Activated CD4-positive, alpha-beta T cell treated with anti-CD3 and anti-CD28 coated beads, Interleukin-2, amount 10 ng/mL, durations not matched to agents 7 days and 5 days (primary cell): ENCODE data around the gene LHFPL2. TPM values are rescaled to one million over a fixed set of nuclear protein-coding genes. Genes with fewer than 3 reads are reported as not detected.

ENCODE experiments used
- CTCF ChIA-PET: fragments of 350-600 bp; sonication (Branson Sonifier 250); formaldehyde crosslinking; loops from one replicate; lab custom pipeline; 2021; ENCODE audit warnings: antibody characterized with exemption; lab: Charles Lee
- POLR2A ChIA-PET: fragments of 350-600 bp; sonication (Branson Sonifier 250); formaldehyde crosslinking; loops from one replicate; lab custom pipeline; 2021; ENCODE audit warnings: antibody characterized with exemption; lab: Charles Lee
- DNase-seq: peaks from one replicate; pipeline ENCODE4 v3.0.0-alpha.2; 2020
- H3K27ac Mint-ChIP-seq: one replicate; pipeline ENCODE4 v1.8.0; 2021; ENCODE audit warnings: mild to moderate bottlenecking, moderate library complexity, mixed read lengths
- H3K27me3 Mint-ChIP-seq: one replicate; pipeline ENCODE4 v1.8.0; 2021; ENCODE audit warnings: mixed read lengths
- H3K36me3 Mint-ChIP-seq: one replicate; pipeline ENCODE4 v1.8.0; 2021; ENCODE audit warnings: low read depth, mixed read lengths
- H3K4me1 Mint-ChIP-seq: one replicate; pipeline ENCODE4 v1.8.0; 2021; ENCODE audit warnings: mixed read lengths
- H3K4me3 Mint-ChIP-seq: one replicate; pipeline ENCODE4 v1.8.0; 2021; ENCODE audit warnings: mild to moderate bottlenecking, moderate library complexity, mixed read lengths
- H3K9me3 Mint-ChIP-seq: one replicate; pipeline ENCODE4 v1.8.0; 2021; ENCODE audit warnings: mixed read lengths
- total RNA-seq, 2 experiments: library from RNA; stranded (reverse); gene quantifications; one replicate each; pipeline ENCODE4 v1.2.3, GENCODE V29; 2021

LHFPL2 gene
- total RNA-seq, 2 experiments from 2014 or later, result 0.15 to 0.37 TPM

DNA sequence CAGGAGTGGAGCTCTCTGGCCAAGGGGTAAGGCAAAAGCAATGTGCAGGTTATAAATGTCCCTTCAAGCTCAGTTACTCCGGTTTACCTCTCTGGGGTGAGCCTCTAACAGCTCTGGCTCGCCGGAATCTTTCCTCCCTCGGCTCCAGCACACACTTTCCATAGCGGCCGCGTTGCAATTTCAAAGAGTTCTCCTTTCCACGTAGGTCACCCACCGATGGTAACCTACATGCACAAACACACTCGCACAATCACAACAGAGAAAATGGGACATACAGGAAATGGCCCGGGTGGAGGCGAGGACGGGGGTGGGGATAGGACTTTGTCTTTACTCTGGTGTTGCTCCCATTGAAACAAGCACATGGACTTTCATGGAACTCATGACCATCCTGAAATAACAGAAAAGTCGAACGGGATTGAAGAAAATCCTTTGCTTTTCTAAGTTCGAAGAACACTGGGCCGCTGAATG lies 1.2 kb downstream of the LHFPL2 start:
- Mint-ChIP-seq H3K36me3 (no peaks in the 10 kb centered on the region), H3K4me3 (peak overlapping the region; percentile 60), H3K4me1 (peaks cover 11% of the 10 kb centered on the region), H3K27me3 (peaks cover 49% of the 10 kb centered on the region), H3K27ac (no peak overlapping the region), H3K9me3 (no peaks in the 10 kb centered on the region)
- ChIA-PET POLR2A (no interaction called here), CTCF (no interaction called here)
- DNase-seq, result no peak

DNA sequence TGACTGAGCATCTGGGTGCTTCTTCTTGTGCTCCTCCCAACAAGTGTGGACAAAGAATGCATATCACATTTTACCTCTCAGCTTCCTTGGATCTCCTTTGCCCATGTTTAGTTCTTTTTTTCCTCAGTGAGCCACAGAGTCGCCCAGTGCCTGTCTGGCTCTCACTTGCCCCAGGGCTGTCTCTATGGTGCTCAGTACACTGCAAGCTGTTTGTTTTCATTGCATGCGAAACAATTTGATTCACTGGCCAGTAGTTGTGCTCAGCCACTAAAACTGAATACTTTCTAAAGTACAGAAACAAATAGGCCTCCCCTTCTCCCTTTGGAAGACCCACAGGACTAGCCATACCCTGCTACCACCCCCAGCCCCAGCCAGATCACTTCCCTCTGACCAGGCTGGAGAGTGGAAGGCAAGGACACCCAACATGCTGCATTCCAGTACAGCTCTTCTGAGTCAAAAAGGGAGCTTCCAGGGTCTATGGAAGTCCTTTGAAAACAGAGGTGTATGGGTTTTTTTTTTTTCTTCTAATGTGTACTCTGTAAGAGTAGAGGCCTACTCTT lies 3.8 kb downstream of the LHFPL2 start:
- H3K27me3 Mint-ChIP-seq, result peaks cover 35% of the 10 kb centered on the region
- POLR2A ChIA-PET, result no interaction called here
- H3K9me3 Mint-ChIP-seq, result no peaks in the 10 kb centered on the region
- H3K4me3 Mint-ChIP-seq, result no peak overlapping the region
- peaks cover 10% of the 10 kb centered on the region for H3K4me1 Mint-ChIP-seq
- no peaks in the 10 kb centered on the region for H3K36me3 Mint-ChIP-seq
- CTCF ChIA-PET, result interaction anchor here (0.6 kb wide), 1 partner anchor 104 kb away, joined by 4 read pairs; no protein-coding TSS in a partner anchor
- no peak for DNase-seq
- no peak overlapping the region for H3K27ac Mint-ChIP-seq

DNA sequence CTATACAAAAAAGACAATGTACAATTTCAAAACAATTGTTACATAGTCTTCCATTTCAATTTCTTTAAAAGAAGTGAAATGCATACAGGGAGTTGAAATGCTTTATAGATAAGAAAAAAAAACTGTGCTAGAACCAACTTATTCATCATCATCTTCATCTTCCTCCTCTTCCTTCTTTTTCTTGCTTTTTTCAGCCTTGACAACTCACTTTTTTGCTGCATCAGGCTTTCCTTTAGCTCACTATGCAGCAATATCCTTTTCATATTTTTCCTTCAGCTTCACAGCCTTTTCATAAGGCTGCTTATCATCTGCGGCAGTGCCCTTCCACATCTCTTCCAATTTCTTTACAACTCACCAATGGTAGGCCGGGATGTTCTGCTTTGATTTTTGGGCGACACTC lies 4.4 kb downstream of the LHFPL2 start:
- H3K4me1 Mint-ChIP-seq, result peaks cover 8% of the 10 kb centered on the region
- H3K27ac Mint-ChIP-seq, result no peak overlapping the region
- ChIA-PET CTCF (no interaction called here), POLR2A (no interaction called here)
- H3K27me3 Mint-ChIP-seq, result peaks cover 34% of the 10 kb centered on the region
- no peak for DNase-seq
- no peaks in the 10 kb centered on the region for H3K36me3 Mint-ChIP-seq
- H3K4me3 Mint-ChIP-seq, result no peak overlapping the region
- H3K9me3 Mint-ChIP-seq, result no peaks in the 10 kb centered on the region

DNA sequence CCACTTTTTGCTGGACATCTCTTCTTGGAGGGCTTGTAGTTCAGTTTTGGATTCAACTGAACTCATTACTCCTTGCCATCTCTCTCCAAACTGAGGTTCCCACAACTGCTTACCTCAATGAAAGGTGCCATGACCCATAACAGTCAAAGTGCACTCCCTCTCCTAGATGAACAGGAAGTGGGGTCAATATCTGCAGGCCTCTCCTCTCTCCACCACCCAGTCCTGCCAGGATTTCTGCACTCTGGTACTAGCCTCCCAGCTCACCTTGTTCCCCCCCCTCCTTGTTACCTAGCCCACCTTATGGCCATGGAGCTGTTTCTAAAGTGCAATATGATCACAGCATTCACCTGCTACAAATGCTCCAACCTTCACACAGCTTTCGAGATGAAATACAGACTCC lies 5.9 kb downstream of the LHFPL2 start:
- H3K4me3 Mint-ChIP-seq, result no peak overlapping the region
- no peak overlapping the region for H3K27ac Mint-ChIP-seq
- no peaks in the 10 kb centered on the region for H3K9me3 Mint-ChIP-seq
- peaks cover 33% of the 10 kb centered on the region for H3K27me3 Mint-ChIP-seq
- DNase-seq, result no peak
- ChIA-PET POLR2A (no interaction called here), CTCF (no interaction called here)
- H3K36me3 Mint-ChIP-seq, result no peaks in the 10 kb centered on the region
- H3K4me1 Mint-ChIP-seq, result peaks cover 7% of the 10 kb centered on the region

DNA sequence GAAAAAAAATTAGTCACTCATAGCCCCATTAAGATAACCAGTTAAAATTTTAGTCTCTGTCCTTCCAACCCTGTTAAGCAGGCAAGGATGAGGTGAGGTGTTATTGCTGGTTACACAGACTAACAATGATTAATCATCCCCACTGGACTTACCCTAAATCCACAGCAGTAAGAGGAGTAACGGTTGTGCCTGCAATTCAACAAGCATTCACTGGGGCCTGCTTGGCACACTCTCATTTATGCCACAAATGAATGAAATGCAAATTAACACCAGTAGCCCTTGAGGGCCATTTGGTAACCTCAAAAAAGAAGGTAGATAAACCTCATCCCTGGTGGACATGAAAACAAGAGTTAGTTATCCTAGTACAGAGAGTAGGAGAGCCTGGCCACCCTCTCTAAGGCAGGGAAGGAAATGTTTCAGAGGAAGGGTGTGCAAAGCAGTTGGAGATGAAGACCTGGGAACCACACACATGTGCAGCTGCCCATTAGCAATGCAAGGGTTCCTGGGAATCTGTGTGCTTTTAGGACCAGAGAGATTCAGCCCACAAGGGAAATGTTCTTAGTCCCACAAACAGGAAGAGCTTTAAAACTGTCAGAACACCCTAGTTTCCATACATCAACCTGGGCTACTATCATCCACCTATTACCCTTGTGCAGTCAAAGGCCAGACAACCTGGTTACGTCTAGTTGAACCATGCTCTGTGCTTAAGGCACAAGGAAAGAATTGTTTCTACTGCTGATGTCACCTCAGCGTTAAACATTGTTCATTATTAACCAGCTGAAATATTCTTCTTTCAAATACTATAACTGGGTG lies 7.7 kb downstream of the LHFPL2 start:
- H3K27me3 Mint-ChIP-seq, result peaks cover 16% of the 10 kb centered on the region
- H3K27ac Mint-ChIP-seq, result no peak overlapping the region
- ChIA-PET CTCF (no interaction called here), POLR2A (no interaction called here)
- no peak for DNase-seq
- no peak overlapping the region for H3K4me3 Mint-ChIP-seq
- no peaks in the 10 kb centered on the region for H3K9me3 Mint-ChIP-seq
- no peaks in the 10 kb centered on the region for H3K4me1 Mint-ChIP-seq
- H3K36me3 Mint-ChIP-seq, result no peaks in the 10 kb centered on the region

DNA sequence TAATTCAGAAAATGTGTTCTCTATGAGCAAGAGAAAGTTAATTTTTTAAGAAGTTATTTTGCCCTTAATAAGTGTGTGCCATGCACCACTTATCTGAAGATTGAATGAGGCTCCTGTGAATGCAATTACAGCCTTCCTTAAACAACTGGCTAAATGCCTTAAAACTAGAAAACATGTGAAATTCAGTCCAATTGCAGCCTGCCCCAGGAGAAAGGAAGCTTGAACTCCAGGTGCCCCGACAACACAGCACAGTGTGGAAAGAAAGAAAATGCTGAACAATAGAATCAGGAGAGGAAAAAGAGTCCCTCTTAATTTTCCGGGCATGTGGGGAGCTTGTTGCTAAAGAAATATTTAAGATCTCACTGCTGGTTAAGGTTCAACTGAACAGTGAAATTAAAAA lies 8.8 kb downstream of the LHFPL2 start:
- DNase-seq, result no peak
- Mint-ChIP-seq H3K4me3 (no peak overlapping the region), H3K4me1 (no peaks in the 10 kb centered on the region), H3K36me3 (no peaks in the 10 kb centered on the region), H3K9me3 (no peaks in the 10 kb centered on the region), H3K27ac (no peak overlapping the region), H3K27me3 (peaks cover 13% of the 10 kb centered on the region)
- POLR2A ChIA-PET, result no interaction called here
- CTCF ChIA-PET, result no interaction called here

DNA sequence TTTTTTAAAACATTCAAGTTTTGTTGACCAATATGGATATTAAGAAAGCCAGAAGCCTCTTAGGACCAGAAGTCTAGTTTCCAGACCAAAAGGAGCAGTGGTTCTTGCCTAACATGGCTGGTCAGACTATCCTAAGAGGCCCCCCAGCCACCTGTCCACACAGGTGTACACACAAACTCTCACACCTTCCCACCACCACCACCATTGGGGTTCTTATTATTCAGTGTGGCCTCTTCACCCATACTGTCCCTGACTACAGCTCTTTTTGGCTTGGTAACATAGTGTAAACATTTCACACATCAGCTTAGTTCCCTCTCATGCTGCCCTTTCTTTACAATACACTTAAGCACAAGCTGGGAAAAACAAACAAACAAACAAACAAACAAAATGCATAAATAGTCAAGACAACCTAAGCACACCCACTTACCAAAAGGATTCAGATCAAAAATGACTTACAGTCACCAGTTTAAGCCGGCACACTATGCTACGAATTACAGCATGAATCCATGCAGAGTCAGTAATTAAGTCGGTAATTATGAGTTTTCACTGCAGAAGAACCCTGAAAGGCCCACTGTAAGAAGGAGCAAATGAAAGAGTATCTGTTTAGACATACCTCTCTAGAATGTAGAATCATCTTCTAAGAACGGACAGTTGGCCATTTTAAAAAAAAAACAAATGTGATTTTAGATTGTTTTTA lies 9.5 kb downstream of the LHFPL2 start:
- POLR2A ChIA-PET, result no interaction called here
- Mint-ChIP-seq H3K27me3 (peaks cover 7% of the 10 kb centered on the region), H3K36me3 (no peaks in the 10 kb centered on the region), H3K9me3 (no peaks in the 10 kb centered on the region), H3K27ac (no peak overlapping the region), H3K4me1 (no peaks in the 10 kb centered on the region), H3K4me3 (no peak overlapping the region)
- CTCF ChIA-PET, result no interaction called here
- DNase-seq, result no peak

DNA sequence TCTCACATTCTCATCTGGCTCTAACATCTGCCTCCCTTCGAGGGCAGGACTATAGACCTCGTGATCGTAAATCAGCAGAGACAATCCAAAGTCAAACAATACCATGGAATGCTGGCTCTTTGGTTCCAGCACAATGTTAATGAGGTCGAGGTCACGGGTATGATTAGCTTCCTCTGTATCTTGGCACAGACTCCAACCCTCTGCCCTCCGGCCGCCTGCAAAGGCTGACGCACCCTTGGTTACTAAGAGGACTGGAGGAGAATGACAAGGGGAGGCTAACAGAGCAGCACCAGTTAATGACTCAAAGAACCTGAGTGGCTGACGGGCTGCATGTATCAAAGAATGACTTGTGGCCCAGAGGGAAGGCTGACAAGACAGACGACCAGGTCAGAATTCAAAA lies 10.1 kb downstream of the LHFPL2 start:
- no peak for DNase-seq
- Mint-ChIP-seq H3K27me3 (peaks cover 6% of the 10 kb centered on the region), H3K4me3 (no peak overlapping the region), H3K36me3 (no peaks in the 10 kb centered on the region), H3K9me3 (no peaks in the 10 kb centered on the region), H3K27ac (no peak overlapping the region), H3K4me1 (no peaks in the 10 kb centered on the region)
- ChIA-PET POLR2A (no interaction called here), CTCF (no interaction called here)

DNA sequence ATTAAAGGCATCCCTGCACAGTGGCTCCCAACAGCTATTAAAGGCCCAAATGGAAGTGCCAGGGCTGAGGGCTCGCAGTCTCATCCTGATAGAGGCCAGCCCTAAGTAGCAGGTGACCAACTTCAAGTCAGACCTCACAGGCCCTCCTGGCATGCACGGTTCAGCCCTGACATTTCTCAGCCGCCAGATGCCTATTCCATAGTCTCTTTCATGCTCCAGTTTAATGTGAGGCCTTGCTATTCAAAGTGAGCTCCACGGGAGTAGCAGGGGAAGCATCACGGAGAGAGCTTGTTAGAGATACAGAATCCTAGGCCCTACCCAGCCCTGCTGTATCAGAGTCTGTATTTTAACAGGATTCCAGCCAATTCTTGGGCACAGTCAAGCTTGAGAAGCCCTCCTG lies 11.1 kb downstream of the LHFPL2 start:
- Mint-ChIP-seq H3K4me3 (no peak overlapping the region), H3K27me3 (peaks cover 6% of the 10 kb centered on the region), H3K9me3 (no peaks in the 10 kb centered on the region), H3K4me1 (no peaks in the 10 kb centered on the region), H3K27ac (no peak overlapping the region), H3K36me3 (no peaks in the 10 kb centered on the region)
- CTCF ChIA-PET, result no interaction called here
- DNase-seq, result no peak
- POLR2A ChIA-PET, result no interaction called here

DNA sequence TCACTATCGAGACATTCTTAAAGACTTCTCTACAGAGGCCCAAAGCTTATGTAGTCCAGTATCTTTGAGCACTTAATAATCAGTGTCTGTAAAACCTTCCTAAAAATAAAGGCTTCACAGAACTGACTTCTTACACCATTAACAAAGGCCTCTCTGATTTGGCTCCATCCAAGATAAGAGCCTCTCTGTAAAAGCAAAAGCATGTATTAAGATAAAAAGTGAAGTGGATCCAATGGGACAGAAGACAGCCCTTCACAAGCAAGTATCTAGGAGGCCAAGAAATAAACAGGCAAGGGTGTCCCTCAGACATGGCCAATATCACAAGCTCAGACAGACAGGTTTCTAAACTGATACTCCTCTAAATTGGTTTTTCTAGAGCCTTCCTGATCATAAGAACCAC lies 11.9 kb downstream of the LHFPL2 start:
- DNase-seq, result no peak
- H3K9me3 Mint-ChIP-seq, result no peaks in the 10 kb centered on the region
- CTCF ChIA-PET, result no interaction called here
- no peak overlapping the region for H3K4me3 Mint-ChIP-seq
- H3K4me1 Mint-ChIP-seq, result no peaks in the 10 kb centered on the region
- POLR2A ChIA-PET, result no interaction called here
- H3K27me3 Mint-ChIP-seq, result peaks cover 3% of the 10 kb centered on the region
- no peaks in the 10 kb centered on the region for H3K36me3 Mint-ChIP-seq
- H3K27ac Mint-ChIP-seq, result no peak overlapping the region

DNA sequence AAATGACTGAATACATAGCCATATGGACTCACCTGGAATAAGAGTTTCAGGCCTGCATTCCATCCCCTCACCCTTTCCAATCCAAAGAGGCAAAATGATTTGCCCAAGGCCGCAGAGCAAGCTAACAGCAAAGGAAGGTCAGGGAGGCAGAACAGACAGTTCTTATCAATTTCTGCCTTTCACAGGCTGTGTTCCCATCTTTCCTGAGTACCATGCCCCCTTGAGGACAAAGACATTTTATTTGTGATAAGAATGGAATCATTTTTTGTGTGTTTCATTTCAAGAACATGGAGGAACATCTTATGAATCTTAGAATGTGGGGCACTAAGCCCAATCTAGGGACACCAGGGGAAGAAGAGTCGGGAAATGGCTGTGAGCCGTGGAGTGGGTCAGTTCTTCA lies 13.9 kb downstream of the LHFPL2 start:
- Mint-ChIP-seq H3K27ac (no peak overlapping the region), H3K4me1 (no peaks in the 10 kb centered on the region), H3K4me3 (no peak overlapping the region), H3K9me3 (no peaks in the 10 kb centered on the region), H3K36me3 (no peaks in the 10 kb centered on the region), H3K27me3 (peaks cover 3% of the 10 kb centered on the region)
- DNase-seq, result no peak
- CTCF ChIA-PET, result interaction anchor here (0.6 kb wide), 2 partner anchors 183 to 1039 kb away, joined by 3 read pairs; no protein-coding TSS in a partner anchor
- POLR2A ChIA-PET, result no interaction called here

DNA sequence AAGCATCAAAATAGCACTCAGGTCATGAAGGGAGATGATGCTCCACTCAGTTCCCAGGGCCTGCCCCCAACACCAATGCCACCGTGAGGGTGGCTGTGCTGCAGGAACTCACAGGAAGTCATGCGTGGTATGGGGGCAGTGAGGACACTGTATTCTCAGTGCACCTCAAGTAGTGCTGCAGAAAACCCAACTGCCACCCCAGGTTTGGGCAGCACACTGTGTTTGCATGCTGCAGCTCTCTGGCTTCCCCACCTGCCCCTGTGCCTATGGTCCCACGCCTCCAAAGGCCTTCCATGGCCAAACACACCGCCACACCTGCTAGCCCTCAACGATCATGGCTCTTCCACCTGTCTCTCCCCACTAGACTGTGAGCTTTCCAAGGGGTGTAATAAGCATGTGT lies 14.3 kb downstream of the LHFPL2 start:
- H3K27me3 Mint-ChIP-seq, result peaks cover 2% of the 10 kb centered on the region
- H3K4me3 Mint-ChIP-seq, result no peak overlapping the region
- H3K27ac Mint-ChIP-seq, result no peak overlapping the region
- DNase-seq, result no peak
- H3K9me3 Mint-ChIP-seq, result no peaks in the 10 kb centered on the region
- no peaks in the 10 kb centered on the region for H3K4me1 Mint-ChIP-seq
- CTCF ChIA-PET, result interaction anchor here (0.6 kb wide), 5 partner anchors 17 to 1763 kb away, joined by 3 to 4 read pairs (median 3); no protein-coding TSS in a partner anchor
- POLR2A ChIA-PET, result no interaction called here
- no peaks in the 10 kb centered on the region for H3K36me3 Mint-ChIP-seq

DNA sequence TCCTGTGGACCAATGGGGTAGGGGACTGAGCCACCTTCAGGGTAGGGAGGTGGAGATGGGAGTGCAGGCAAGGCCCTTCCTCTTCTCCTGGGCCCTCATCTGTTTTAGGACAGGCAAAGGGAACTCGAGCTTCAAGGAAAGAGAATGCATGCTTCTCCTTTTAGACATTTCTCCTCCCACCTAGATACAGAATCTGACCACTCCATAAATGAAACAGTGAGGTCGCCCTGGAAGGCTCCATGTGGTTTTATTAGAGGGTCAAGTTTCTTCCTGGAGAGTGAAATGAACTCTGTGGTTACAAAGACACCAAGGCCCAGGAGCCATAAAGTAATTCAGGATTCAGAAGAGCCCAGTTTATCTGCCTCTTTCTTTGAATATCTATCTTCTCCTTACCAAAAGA lies 14.9 kb downstream of the LHFPL2 start:
- Mint-ChIP-seq H3K4me1 (no peaks in the 10 kb centered on the region), H3K27me3 (no peaks in the 10 kb centered on the region), H3K4me3 (no peak overlapping the region), H3K27ac (no peak overlapping the region), H3K9me3 (no peaks in the 10 kb centered on the region), H3K36me3 (no peaks in the 10 kb centered on the region)
- ChIA-PET POLR2A (no interaction called here), CTCF (interaction anchor here (0.6 kb wide), 3 partner anchors 18 to 1762 kb away, joined by 3 to 4 read pairs (median 3); no protein-coding TSS in a partner anchor)
- no peak for DNase-seq
